Measurements from ENCODE around the gene PNPLA3. TPM values are rescaled to one million over a fixed set of nuclear protein-coding genes. Genes with fewer than 3 reads are reported as not detected.

PNPLA3 gene
- total and polyA plus RNA-seq, 2 of the 4 experiments (the other 2 are of a cell fraction): 3.6 to 7.5 TPM

GRCh38 chr22:43956805-43957463 is 33.3 kb downstream of the PNPLA3 start:
- H3K4ac ChIP-seq (ENCODE audit: low read depth, low read length): no peak overlapping the region
- no peaks in the 10 kb centered on the region; the same call in 1 of the 2 replicates for H4K20me1 ChIP-seq (ENCODE audit: insufficient read depth, low read length)
- no peaks in the 10 kb centered on the region; the same call in 1 of the 2 replicates for H3K36me3 ChIP-seq (ENCODE audit: control insufficient read depth, insufficient read depth, low read length)
- peak overlapping the region; percentile 62; the same call in 1 of the 2 replicates for H3K23ac ChIP-seq (ENCODE audit: low read depth, low read length)
- no peak overlapping the region for H3K18ac ChIP-seq (ENCODE audit: low read depth, low read length)
- H2BK15ac ChIP-seq (ENCODE audit: low read depth, low read length): no peak overlapping the region
- 89% methylated on average over 3 of the region's 9 CpGs; no CpG with 5 or more reads in 1 of the 2 experiments for WGBS, 2 experiments (ENCODE audit: extremely low coverage in 2 of 2, insufficient read length in 1 of 2)
- in situ Hi-C loops (cut with MboI; ENCODE audit: low sequenced_read_pairs): no loop called here
- dilution Hi-C loops (cut with HindIII; ENCODE audit: low sequenced_read_pairs, unreplicated experiment): no loop called here
- H4K91ac ChIP-seq (ENCODE audit: insufficient read depth, low read depth, low read length): no peak overlapping the region
- H3K14ac ChIP-seq (replicated peaks; ENCODE audit: low read depth, low read length): no peak overlapping the region
- no peak overlapping the region for H3K56ac ChIP-seq (ENCODE audit: extremely low read depth, insufficient read depth, low read length)
- no peak overlapping the region for H2BK20ac ChIP-seq (ENCODE audit: low read depth, low read length)
- no peak overlapping the region for H3K4me3 ChIP-seq (ENCODE audit: insufficient read depth, low read depth, low read length)
- H3K4me1 ChIP-seq (ENCODE audit: control insufficient read depth, insufficient read depth, low read length): peaks cover 7% of the 10 kb centered on the region
- no peak overlapping the region for H2AK9ac ChIP-seq (replicated peaks; ENCODE audit: low read depth, low read length, poor library complexity)
- 0 out of 2 replicates have a peak overlapping the region, but pooled peaks have one; percentile 8 for H2AK5ac ChIP-seq (ENCODE audit: low read depth, low read length)
- H2BK5ac ChIP-seq (ENCODE audit: low read depth, low read length, poor library complexity, severe bottlenecking): no peak overlapping the region
- ChIA-PET CTCF (no interaction called here), POLR2A (ENCODE audit: unreplicated experiment) (no interaction called here)
- H3K27ac ChIP-seq (ENCODE audit: insufficient read depth, low read length): no peak overlapping the region
- 0 out of 4 replicates have a peak overlapping the region, but pooled peaks of 1 of the 2 experiments have one; percentile 2 for H4K8ac ChIP-seq (ENCODE audit: low read depth in 2 of 2, low read length in 2 of 2)
- H2AFZ ChIP-seq (replicated peaks; ENCODE audit: low read length, poor library complexity): no peak overlapping the region
- H3K9ac ChIP-seq (ENCODE audit: low read depth, low read length): no peak overlapping the region
- peaks cover 41 to 67% of the 10 kb centered on the region in 2 experiments for H3K79me1 ChIP-seq (ENCODE audit: low read depth in 1 of 2, low read length in 2 of 2)
- H4K5ac ChIP-seq (ENCODE audit: low read depth, low read length): no peak overlapping the region
- intact Hi-C loops (cut with micrococcal nuclease): no loop called here
- ATAC-seq (ENCODE audit: low read depth) (no peak), DNase-seq (no peak)
- H3K9me3 ChIP-seq (ENCODE audit: control insufficient read depth, insufficient read depth, low read length): no peaks in the 10 kb centered on the region
- TF ChIP-seq NFE2L2 (IDR thresholded peaks at IDR 0.05; ENCODE audit: low read depth, low read length) (no peak), RAD21 (IDR thresholded peaks at IDR 0.05; ENCODE audit: low read length) (no peak), POLR2A (IDR thresholded peaks at IDR 0.05; ENCODE audit: low read depth, low read length) (no peak), RCOR1 (IDR thresholded peaks at IDR 0.05; ENCODE audit: insufficient replicate concordance, low read length) (no peak), ELK1 (IDR thresholded peaks at IDR 0.05; ENCODE audit: borderline replicate concordance, low read depth, low read length) (no peak), CHD1 (IDR thresholded peaks at IDR 0.05; ENCODE audit: low read depth, low read length) (no peak), SMC3 (IDR thresholded peaks at IDR 0.05; ENCODE audit: low read depth, low read length) (no peak), MXI1 (IDR thresholded peaks at IDR 0.05; ENCODE audit: borderline replicate concordance, low read depth, low read length) (no peak)
- H2BK120ac ChIP-seq (ENCODE audit: low read depth, low read length): no peak overlapping the region
- H3K9me1 ChIP-seq (ENCODE audit: insufficient read depth, low read length): peaks cover 4% of the 10 kb centered on the region; the same call in 1 of the 2 replicates
- no peaks in the 10 kb centered on the region for H3K27me3 ChIP-seq (ENCODE audit: control insufficient read depth, insufficient read depth, low read length)
- no TSS peak for BruUV-seq (replicated peaks)
- peak overlapping the region; percentile 90 for H3K4me2 ChIP-seq (ENCODE audit: low read depth, low read length)
